ENCODE data around the gene PLCXD1.
"Not testable (repeated sequence)": the region's sequence is repeated elsewhere in the genome, so short reads cannot be mapped to it uniquely, and the experiment has no call there.

Gene PLCXD1

DNA sequence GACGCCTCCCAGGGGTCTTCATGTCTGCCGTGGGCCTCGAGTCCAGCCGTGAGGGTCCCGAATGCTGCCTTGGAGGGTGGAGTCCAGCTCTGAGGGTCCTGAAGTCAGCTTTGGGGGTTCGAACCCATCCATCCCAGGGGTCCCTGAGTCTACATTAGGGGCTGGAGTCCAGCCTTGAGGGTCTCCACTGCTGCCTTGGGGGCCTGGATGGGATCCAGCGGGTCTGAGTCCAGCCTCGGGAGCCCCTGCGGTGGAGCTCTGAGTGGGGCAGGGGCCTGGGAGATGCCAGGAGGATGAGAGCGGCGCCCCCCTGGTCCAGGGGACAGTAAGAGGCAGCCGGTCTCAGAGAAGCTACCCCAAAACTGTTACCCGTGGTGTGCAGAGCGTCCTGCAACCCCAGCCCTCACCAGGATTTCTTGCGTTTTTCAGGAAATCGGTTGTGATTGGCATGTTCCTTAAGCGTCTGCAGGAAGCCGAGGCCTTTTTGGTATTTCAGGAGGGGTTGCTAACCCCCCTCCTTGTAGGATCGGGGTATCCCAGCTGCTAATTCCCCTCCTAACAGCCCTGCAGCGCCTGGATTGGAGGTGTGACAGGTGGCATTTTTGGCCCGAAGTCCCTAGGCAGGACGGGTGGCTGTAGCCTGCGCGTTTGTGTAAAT, 39.1 kb downstream of the PLCXD1 start:
- peak overlapping the region; percentile 84 for H3K4me3 ChIP-seq (replicated peaks; ENCODE audit: low read depth, low read length)
- TF ChIP-seq CTCF (IDR thresholded peaks at IDR 0.05; ENCODE audit: low read depth, low read length, missing control alignments), result no peak
- no peak for DNase-seq (ENCODE audit: extremely low read depth, low read depth)

- TF ChIP-seq CTCF (IDR thresholded peaks at IDR 0.05; ENCODE audit: low read depth, low read length, missing control alignments), result peak; percentile 38
- H3K4me3 ChIP-seq (replicated peaks; ENCODE audit: low read depth, low read length), result no peak overlapping the region
- DNase-seq (ENCODE audit: extremely low read depth, low read depth), result no peak
Observed at GRCh38 chrX:323721-324628, 42.8 kb downstream of the PLCXD1 start.

DNA sequence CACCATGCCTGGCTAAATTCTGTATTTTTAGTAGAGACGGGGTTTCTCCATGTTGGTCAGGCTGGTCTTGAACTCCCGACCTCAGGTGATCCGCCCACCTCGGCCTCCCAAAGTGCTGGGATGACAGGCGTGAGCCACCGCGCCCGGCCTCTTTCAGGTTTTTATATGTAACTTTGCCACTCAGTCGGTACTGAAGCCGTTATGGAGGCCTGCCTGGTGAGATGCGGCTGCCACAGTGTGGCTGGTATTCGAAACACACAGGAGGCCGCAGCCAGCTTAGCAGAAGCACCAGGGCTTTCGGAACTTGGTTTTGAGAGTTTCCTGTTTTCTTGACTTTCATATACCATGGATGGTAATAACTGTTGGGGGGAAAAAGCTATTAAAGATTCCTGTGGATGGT, 43.5 kb downstream of the PLCXD1 start:
- not testable (repeated sequence) for H3K4me3 ChIP-seq (replicated peaks; ENCODE audit: low read depth, low read length); DNase-seq (ENCODE audit: extremely low read depth, low read depth)

DNA sequence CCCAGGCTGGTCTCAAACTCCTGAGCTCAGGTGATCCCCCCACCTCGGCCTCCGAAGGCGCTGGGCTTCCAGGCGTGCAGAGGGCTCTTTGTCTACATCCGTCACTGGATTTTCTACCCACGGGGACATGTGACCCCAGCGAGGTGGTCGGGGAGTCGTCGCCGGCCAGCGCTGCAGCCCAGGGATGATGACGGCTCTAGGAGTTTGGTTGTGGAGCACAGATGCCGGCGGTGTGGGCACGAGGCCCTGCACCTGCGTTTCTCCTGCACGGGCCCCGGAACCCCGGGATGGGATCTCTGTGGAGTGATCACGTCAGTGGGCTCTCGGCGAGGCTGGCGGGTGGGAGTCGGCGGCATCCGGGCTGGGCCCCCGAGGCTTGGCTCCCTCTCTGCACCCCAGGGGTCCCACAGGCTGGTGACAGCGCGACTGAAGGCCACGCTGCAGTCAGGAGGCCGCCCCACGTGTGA, 46.5 kb downstream of the PLCXD1 start:
- TF ChIP-seq CTCF (IDR thresholded peaks at IDR 0.05; ENCODE audit: low read depth, low read length, missing control alignments), result no peak
- DNase-seq (ENCODE audit: extremely low read depth, low read depth), result no peak
- H3K4me3 ChIP-seq (replicated peaks; ENCODE audit: low read depth, low read length), result no peak overlapping the region

GRCh38 chrX:329291-329910, 48.2 kb downstream of the PLCXD1 start:
- DNase-seq (ENCODE audit: extremely low read depth, low read depth), result no peak
- no peak for TF ChIP-seq CTCF (IDR thresholded peaks at IDR 0.05; ENCODE audit: low read depth, low read length, missing control alignments)
- no peak overlapping the region for H3K4me3 ChIP-seq (replicated peaks; ENCODE audit: low read depth, low read length)

GRCh38 chrX:330141-330725, 49.1 kb downstream of the PLCXD1 start:
- not testable (repeated sequence) for DNase-seq (ENCODE audit: extremely low read depth, low read depth)

DNA sequence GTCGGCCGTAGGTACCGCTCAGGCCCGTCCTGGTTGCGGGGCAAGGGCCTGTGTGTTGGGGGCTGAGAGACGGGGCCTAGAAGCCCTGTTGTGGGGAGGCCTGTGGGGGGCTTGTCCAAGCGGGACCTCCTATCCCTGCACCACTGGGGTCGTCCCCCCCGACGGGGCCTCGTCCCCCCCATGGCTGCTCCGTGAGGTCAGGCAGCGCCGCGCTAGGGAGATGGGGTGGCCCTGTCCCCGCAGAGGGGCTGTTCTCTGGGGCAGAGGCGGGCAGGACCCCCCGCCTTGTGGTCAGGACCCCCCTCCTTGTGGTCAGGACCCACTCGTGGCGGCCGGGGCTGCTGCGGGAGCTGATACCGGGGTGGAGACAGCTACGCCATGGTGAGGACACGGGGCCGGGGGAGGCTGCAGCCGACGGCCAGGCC, 49.6 kb downstream of the PLCXD1 start:
- no peak for TF ChIP-seq CTCF (IDR thresholded peaks at IDR 0.05; ENCODE audit: low read depth, low read length, missing control alignments)
- no peak overlapping the region for H3K4me3 ChIP-seq (replicated peaks; ENCODE audit: low read depth, low read length)
- DNase-seq (ENCODE audit: extremely low read depth, low read depth), result no peak

More at GRCh38 chrX:330141-330725, 49.1 kb downstream of the PLCXD1 start:
- not testable (repeated sequence) for H3K4me3 ChIP-seq (replicated peaks; ENCODE audit: low read depth, low read length)
